OCI-LY3 (cell line): ENCODE data around the gene SLC25A29.

Experiments
- EZH2phosphoT487 ChIP-seq: fragments of 200-600 bp; shearing (Covaris generic); IDR thresholded peaks from 2 replicates; pipeline ENCODE4 v1.6.1; 2018; ENCODE audit warnings: antibody characterized with exemption, mixed run types, low read depth
- TF ChIP-seq, protein P1 (sequence below): fragments of 200-600, 300-600 bp; sonication (generic); IDR thresholded peaks from 2 replicates; pipeline ENCODE4 v1.5.1; 2014; ENCODE audit warnings: antibody characterized with exemption, low read length, low read depth

DNA sequence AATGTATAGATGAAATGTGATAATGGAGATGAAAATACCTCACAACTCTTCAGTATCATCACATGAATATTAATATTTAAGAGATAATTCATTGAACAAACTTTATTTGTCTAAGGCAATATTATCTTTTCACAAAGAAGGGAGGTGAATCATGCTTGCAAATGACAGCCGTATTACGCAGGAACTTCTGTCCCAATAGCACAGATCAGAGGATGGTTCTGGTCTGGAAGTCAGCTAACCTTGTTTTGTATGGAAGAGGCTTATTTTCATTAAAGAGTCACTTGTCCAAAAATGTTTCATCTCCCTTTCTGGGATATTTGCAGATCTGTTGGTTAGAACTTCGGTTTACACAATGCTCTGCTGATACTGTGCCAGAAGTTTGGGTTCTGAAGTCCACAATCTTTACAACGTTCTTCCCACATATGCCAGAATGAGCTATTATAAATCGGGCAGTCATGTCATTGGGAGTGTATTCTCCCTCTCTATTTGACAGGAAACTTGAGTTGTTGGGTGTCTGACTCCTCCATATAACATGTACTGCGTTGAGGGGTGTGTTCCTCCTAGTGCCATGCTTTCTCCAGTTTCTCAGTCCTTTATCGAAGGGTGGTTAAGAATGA lies 37.5 kb downstream of the SLC25A29 start:
- TF ChIP-seq, protein P1, sequence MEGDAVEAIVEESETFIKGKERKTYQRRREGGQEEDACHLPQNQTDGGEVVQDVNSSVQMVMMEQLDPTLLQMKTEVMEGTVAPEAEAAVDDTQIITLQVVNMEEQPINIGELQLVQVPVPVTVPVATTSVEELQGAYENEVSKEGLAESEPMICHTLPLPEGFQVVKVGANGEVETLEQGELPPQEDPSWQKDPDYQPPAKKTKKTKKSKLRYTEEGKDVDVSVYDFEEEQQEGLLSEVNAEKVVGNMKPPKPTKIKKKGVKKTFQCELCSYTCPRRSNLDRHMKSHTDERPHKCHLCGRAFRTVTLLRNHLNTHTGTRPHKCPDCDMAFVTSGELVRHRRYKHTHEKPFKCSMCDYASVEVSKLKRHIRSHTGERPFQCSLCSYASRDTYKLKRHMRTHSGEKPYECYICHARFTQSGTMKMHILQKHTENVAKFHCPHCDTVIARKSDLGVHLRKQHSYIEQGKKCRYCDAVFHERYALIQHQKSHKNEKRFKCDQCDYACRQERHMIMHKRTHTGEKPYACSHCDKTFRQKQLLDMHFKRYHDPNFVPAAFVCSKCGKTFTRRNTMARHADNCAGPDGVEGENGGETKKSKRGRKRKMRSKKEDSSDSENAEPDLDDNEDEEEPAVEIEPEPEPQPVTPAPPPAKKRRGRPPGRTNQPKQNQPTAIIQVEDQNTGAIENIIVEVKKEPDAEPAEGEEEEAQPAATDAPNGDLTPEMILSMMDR, result no peak
- TF ChIP-seq EZH2phosphoT487, result no peak
